Uterus (tissue), 2 donors: ENCODE results near the gene TMEM167B.

Experiments used
- POLR2A ChIP-seq, 2 donors: fragments of 450-650 bp; IDR thresholded peaks; one replicate each; pipeline ENCODE4 v1.6.1; 2016; ENCODE audit warnings: antibody characterized with exemption in 2 of 2, mild to moderate bottlenecking in 1 of 2, moderate library complexity in 1 of 2
- TF ChIP-seq, protein P1 (sequence below), 4 experiments: fragments of 200-600 bp in 2 of 4; fragments of 450-650 bp in 2 of 4; sonication (generic) in 2 of 4; IDR thresholded peaks; one replicate each; pipeline ENCODE4 v1.5.1; 2016 to 2019; ENCODE audit warnings: antibody characterized with exemption in 4 of 4, mild to moderate bottlenecking in 2 of 4, moderate library complexity in 1 of 4

- TF ChIP-seq POLR2A (IDR thresholded peaks at IDR 0.05): no peak
- TF ChIP-seq, protein P1, sequence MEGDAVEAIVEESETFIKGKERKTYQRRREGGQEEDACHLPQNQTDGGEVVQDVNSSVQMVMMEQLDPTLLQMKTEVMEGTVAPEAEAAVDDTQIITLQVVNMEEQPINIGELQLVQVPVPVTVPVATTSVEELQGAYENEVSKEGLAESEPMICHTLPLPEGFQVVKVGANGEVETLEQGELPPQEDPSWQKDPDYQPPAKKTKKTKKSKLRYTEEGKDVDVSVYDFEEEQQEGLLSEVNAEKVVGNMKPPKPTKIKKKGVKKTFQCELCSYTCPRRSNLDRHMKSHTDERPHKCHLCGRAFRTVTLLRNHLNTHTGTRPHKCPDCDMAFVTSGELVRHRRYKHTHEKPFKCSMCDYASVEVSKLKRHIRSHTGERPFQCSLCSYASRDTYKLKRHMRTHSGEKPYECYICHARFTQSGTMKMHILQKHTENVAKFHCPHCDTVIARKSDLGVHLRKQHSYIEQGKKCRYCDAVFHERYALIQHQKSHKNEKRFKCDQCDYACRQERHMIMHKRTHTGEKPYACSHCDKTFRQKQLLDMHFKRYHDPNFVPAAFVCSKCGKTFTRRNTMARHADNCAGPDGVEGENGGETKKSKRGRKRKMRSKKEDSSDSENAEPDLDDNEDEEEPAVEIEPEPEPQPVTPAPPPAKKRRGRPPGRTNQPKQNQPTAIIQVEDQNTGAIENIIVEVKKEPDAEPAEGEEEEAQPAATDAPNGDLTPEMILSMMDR (IDR thresholded peaks at IDR 0.05): no peak
Measured at GRCh38 chr1:109046671-109047070, 43.9 kb upstream of the TMEM167B start.
